ENCODE data around the gene ZDHHC4.

The ZDHHC4 gene

DNA sequence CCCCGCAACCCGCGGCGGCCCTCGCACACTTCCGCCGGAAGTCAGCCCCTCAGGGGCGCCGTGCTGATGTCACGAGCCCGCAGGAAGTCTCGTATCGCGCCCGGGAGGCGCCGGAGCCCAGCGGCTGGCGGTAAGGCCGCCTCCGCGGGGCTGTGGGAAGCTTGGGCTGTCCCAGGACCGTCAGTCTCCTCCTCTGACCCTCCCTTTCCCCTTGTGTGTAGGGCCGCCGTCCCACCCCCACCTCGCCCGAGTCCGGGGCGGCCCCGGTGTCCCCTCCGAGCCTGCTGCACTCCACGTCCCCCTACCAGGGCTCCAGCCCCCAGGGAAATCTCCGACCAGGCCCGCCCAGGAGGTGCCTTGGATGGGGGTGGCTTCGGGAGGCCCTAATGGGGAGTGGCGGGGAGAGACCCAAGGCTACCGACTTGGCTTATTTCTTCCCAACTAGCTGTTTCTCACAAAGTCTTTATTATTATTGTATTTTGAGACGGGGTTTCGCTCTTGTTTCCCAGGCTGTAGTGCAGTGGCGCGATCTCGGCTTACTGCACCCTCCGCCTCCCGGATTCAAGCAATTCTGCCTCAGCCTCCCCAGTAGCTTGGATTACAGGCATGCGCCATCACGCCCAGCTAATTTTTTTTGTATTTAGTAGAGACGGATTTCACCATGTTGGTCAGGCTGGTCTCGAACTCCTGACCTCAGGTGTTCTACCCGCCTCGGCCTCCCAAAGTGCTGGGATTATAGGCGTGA is at the start of gene ZDHHC4:
Gene ZDHHC4 (plus strand): TSS at position 86 of the 745 bp plus-strand sequence. CDS start 3,108 bp downstream, outside the sequence.
- Histone ChIP-seq H3K27ac (peak within 1 kb of the TSS; percentile 85 to 95), H3K4me3 (peak within 1 kb of the TSS; percentile 80)
- TF ChIP-seq, protein P1, sequence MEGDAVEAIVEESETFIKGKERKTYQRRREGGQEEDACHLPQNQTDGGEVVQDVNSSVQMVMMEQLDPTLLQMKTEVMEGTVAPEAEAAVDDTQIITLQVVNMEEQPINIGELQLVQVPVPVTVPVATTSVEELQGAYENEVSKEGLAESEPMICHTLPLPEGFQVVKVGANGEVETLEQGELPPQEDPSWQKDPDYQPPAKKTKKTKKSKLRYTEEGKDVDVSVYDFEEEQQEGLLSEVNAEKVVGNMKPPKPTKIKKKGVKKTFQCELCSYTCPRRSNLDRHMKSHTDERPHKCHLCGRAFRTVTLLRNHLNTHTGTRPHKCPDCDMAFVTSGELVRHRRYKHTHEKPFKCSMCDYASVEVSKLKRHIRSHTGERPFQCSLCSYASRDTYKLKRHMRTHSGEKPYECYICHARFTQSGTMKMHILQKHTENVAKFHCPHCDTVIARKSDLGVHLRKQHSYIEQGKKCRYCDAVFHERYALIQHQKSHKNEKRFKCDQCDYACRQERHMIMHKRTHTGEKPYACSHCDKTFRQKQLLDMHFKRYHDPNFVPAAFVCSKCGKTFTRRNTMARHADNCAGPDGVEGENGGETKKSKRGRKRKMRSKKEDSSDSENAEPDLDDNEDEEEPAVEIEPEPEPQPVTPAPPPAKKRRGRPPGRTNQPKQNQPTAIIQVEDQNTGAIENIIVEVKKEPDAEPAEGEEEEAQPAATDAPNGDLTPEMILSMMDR (IDR thresholded peaks at IDR 0.05), result no peak
- peak; percentile 91 for DNase-seq (ENCODE audit: low spot score)

DNA sequence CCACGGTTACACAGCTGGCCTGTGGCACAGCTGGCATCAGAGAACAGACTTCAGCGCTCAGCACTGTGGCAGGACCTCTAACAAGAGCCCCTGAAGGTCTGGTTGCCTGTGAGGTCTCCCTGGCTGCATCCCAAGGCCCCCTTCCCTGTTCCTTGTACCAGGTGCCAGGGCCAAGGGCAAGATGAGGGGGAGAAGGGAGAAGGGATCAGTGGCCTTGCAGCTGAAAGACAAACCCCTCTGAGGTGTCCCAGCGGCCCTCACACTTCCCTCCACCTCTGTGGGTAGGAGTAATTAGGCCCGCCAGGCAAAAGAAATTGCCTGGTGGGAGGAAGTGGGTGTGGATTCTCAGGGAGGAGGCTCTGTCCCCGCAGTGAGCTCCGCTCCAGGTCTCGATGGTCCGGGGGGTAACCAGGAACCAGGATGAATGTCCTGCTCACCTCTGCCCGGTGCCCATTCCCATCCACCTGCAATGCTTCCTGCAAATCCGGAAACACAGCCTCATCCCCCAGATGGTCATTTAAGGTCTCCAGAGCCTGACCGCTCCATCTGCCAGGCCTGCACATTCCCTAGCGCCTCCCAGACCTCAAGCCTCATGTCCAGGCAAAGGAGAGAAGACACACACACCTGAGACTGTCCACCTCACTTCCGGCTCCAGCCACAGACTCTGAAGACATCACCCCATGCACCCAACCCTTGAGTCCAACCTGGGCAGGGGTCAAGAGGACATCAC is 48.7 kb upstream of the ZDHHC4 start:
- DNase-seq (ENCODE audit: low spot score), result no peak
- no peak overlapping the region for H3K4me3 ChIP-seq
- no peak overlapping the region for H3K27ac ChIP-seq
- TF ChIP-seq, protein P1 (IDR thresholded peaks at IDR 0.05), result no peak

DNA sequence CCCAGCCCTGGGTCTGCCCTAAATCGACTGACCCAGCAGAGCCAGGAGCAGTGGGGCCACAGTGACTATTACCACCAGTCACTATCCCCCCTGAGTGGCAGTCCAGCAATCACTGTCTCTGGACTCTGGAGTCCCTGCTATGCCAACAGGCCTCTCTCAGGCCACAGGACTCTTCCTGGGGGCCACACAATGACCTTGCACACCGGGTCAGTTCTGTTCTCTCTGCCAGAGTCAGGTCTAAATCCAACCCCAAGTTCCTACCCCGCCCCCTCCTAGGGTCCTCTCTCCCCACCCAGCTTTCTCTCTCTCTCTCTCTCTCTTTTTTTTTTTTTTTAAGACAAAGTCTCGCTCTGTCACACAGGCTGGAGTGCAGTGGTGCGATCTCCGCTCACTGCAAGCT is 47.6 kb upstream of the ZDHHC4 start:
- H3K4me3 ChIP-seq, result no peak overlapping the region

DNA sequence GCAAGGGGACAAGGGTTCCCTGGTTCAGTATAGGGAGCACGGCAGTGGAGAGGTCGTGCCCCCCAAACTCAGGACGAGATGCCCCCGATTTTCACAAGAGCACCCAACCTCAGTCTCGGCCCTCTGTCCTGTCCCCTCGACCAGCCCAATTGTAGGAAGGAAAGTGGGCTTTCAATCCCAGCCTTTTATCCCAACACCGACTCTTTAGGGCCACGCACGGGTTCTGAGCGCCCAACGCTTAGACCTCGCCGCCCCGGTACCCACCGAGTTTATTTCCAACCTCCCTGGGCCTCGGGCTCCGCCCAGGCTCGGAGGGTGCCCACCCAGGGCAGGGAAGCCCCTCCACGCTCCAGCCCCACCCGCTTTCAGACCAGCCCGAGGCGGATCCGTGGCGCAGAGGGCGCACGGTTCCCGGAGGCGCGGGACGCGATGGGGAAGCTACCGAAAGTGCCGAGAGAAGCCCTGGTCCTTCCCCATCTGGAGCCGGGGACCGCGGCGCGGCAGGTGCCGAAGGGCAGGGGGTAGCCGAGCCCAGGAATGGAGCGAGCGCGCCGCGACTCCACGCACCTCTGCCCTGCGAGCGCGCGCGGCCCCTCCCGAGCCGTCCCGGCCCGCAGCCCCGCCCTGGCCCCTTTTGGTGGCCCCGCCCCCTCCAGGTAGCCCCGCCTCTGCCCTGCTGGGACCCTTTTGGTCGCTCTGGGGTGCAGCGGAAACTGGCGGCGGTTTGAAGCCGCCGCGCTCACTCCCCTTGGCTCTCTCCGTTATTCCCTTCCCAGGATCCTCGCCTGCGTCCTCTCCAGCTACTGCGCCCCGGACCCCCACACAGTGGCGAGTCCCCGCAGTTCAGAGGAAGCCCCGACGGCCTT is 46.4 kb upstream of the ZDHHC4 start:
- DNase-seq (ENCODE audit: low spot score), result no peak
- peak overlapping the region; percentile 63 for H3K4me3 ChIP-seq
- no peak overlapping the region for H3K27ac ChIP-seq
- TF ChIP-seq, protein P1 (IDR thresholded peaks at IDR 0.05), result no peak

More for the DNA sequence above, 47.6 kb upstream of the ZDHHC4 start:
- no peak overlapping the region for H3K27ac ChIP-seq
- TF ChIP-seq, protein P1 (IDR thresholded peaks at IDR 0.05), result no peak
- DNase-seq (ENCODE audit: low spot score), result no peak

DNA sequence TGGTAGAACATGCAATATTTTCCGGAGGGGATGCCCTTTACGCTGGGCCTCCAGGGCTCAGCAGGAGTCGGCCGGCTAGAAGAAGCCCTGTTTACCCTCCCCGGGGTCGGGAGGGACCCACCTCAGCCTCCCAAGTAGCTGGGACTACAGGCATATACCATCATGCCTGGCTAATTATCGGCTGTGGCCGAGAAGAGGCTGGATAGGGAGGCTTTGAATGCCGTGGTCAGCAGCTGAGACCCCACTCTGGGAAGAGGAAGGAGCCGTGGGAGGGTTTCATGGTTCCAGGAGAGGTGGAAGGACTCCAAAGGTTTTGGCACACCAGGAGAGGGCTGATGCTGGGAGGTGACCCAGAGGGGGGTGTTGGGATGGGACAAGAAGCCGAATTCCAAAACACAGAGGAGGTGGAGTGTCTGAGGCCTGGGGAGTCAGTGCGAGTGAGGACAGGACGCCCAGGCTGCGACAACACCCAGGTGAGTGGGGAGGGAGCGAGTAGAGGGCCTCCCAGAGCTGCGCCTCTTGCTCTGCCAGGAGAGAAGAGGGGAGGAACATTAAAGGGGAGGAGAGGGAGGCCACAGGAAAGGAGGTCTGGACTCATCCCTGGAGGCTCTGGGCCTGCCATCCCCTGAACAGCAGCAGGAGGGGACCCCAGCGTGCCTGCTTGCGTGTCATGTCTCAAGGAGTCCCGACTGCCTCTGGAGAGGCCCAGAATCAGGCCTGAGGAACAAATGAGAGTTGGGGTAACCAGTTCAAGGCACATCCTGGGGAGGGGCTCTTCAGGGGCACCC is 45.6 kb upstream of the ZDHHC4 start:
- TF ChIP-seq, protein P1 (IDR thresholded peaks at IDR 0.05), result no peak
- DNase-seq (ENCODE audit: low spot score), result no peak
- no peak overlapping the region for H3K27ac ChIP-seq
- H3K4me3 ChIP-seq, result no peak overlapping the region

DNA sequence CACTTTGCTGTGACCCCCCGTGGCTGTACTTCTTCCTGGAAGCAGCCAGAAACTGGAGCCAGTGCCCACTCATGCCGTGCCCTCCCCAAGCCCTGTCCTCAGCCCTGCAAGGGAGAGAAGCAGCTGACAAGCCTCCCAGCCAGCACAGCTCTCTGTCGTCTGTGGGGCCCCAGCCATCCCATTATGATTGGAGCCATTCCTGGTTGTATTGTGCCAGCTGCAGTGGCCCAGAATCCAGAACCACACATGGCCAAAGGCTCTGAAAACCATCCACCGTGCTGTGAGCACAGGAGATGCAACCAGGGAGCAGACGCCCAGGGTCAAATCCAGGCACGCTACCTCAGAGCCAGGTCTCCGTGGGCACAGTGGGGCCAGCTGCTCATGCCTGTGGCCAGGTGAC is 44.7 kb upstream of the ZDHHC4 start:
- no peak overlapping the region for H3K4me3 ChIP-seq

More for the DNA sequence above, 44.7 kb upstream of the ZDHHC4 start:
- DNase-seq (ENCODE audit: low spot score), result no peak
- no peak overlapping the region for H3K27ac ChIP-seq
- TF ChIP-seq, protein P1 (IDR thresholded peaks at IDR 0.05), result no peak

Data from coronary artery (tissue), 2 donors.